Activated naive CD8-positive, alpha-beta T cell treated with anti-CD3 and anti-CD28 coated beads, Interleukin-2, amount 50 U/mL, for 16 hours (primary cell): ENCODE results near the gene CFAP97D2.
"Not testable (repeated sequence)": the region's sequence is repeated elsewhere in the genome, so short reads cannot be mapped to it uniquely, and the experiment has no call there.

ENCODE experiments used
- DNase-seq: peaks from one replicate; pipeline ENCODE4 v3.0.0-alpha.2; 2020; ENCODE audit warnings: low read depth, low spot score

Gene CFAP97D2

DNA sequence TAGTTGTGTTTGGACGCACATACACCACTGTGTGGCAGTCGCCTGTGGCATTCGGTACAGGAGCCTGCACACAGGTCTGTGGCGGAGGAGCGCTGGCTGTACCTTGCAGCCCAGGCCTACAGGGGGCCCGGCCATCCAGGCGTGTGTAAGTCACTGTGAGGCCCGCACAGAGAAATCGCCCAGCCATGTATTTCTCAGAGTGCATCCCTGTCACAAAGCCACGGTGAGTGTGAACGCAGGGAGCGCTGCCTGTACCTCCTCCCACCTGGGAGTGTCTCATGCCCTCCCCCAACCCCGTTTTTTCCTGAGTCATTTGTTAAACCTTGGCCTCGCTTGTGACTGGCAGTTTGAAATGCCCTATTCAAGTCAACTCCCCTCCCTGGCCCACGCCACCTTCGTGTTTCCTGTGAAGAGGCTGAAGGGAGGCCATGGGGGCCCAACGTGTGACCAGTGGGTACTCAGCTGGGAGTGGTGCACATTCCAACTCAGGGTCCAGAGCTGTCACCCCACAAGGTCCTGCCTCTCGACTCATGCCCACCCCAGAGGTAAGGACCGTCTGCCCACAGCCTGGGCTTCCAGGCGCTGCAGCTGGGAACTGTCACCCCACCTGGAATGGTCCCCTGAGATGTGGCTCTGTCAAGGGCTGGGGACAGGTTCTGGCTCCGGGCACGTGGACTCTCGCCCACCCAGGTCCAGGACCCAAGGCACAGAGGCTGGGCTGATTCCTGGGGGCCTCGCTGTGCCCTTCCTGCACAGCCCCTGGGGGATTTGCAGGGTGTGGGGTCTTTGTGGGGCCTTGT is 35.1 kb upstream of the CFAP97D2 start:
- DNase-seq: no peak

DNA sequence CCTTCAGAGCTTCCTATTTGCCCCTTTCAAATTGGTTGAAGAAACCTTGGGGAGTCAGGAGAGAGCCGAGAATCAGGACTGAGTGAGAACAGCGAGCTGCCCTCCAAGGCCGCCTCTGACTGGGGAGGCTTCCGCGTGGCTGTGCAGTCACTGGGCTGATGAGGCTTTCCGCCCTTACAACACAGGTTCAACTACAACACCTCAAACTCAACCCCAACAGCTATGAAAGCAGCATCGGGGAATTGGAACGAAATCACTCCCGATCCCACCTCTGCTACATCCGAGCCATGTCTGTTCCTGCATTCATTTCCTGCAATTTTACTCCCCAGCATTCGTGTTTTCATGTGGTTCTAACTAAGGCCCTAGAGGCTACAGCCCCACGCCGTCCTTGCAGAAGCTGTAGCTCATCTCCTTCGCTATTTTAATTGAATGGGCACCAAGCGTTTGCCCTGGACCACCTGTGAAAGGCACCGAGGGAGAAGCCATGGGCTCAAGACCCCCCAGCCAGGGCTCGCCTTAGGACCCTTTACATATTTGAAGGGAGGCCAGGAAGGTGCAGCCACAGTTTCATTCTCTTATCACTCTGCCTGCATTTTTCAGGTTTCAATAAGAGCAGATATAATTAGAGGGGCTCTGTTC is 34.3 kb upstream of the CFAP97D2 start:
- no peak for DNase-seq

DNA sequence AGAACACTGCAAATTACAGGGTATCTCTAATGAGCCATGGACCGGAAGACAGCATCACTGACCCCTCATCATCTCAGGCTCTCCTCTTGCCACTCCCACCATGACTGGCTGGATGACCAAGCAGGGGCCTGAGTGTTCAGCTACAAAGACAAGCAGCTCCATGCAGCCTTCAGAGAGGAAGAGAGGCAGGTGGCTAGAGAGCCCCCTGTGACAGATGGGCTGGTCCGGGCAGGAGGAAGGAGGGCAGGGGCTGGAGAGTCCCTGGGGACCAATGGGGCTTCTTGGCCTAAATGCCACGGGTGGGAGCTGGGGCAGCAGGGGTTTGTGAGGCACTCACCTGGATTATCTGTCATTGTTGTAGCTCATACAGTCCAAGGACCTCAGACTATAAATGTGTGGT is 33.8 kb upstream of the CFAP97D2 start:
- no peak for DNase-seq

DNA sequence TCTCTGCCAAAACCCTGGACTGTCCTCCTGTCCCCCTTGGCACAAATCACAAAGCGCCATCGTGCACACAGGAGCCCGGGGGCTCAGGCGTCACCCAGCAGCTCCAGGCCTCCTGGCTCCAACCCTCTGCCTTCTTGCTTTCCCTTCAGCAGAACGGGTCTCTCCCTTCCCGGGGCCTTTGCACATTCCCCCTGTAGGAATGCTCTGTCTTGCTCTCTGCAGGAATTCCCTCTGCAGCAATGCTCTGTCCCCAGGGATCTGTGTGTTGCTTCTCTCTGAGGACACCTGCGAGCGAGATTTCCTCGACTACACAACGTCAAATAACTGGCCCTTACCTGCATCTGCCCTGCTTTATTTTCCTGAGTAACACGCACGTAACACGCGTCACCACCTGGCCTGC is 33.3 kb upstream of the CFAP97D2 start:
- DNase-seq: no peak

DNA sequence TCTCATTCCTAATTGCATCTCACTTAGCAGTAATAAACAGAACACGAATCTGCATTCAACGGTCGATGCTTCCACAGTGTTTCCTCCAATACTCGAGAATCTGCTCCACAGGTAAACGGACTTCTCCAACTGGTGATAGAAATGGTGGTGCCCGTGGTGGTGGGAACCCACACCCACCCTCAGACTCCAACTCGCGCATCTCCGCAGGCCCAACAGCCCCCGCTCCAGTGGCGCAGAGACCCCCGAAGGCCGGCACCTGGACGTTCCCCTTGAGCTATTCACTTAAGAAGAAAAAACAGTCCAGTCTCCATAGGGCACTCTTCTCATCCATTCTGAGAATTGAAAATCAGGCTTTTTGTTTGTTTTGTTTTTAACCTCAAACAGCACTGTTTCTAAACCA is 32.9 kb upstream of the CFAP97D2 start:
- no peak for DNase-seq

DNA sequence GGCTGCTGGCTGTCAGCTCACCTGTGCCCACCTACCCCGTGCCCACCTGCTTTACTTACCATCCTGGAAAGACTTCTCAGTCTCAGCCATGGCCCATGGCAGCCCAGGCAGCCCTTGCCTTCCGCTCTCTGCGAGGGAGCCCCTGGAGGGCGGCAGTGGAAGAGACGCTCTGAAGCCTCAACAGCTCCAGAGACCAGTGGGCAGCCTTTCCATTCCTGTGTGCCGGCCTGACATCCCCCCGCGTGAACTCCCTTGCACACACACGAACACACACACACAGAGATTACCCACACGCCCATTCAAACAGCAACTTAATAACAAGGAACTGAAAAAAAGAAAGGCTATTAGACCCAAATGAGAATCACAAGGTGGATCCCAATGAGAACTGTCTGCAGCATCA is 32.4 kb upstream of the CFAP97D2 start:
- DNase-seq: no peak

DNA sequence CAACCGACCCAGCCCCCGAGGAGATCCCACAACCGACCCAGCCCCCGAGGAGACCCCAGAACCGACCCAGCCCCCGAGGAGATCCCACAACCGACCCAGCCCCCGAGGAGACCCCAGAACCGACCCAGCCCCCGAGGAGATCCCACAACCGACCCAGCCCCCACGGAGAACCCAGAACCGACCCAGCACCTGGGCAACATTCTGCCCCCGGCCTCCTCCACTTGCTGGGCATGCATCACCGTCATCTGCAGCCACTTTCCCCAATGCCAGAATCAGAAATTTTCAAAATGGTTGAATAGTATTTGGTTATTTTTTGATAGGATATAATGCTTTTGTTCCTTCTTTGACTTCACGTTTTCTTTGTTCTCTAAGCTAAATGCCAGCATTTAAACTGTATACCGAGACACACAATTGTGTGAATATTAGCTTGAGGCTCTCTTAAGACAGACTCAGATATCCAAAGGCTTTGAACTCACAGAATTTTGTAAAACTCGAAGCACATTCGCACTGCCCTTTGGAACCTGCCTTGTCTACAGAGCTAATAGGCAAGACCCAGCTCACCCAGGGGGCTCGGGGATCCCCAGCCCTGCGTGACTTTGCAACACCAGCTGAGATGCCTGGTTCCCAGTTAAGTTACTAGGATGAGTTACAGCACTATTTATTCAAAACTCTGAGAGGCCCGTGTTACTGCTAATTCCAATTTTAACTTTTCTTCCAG is 31.1 kb upstream of the CFAP97D2 start:
- no peak for DNase-seq

DNA sequence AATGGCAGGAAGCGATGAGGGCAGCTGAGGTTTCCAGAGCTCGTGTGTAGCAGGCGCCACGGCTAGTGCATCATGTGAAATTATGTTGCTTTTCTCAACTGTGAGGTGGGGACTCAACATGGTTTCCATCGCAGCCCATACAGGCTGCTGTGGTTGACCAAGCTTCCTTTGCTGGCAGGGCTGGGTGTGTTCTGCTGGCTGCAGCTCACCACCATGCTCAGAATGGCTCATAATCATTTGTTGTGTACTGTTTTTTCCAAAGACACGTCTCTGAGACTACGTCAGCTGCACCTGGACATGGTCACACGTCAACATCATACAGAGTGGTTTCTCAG is 30.6 kb upstream of the CFAP97D2 start:
- DNase-seq: peak; percentile 54

DNA sequence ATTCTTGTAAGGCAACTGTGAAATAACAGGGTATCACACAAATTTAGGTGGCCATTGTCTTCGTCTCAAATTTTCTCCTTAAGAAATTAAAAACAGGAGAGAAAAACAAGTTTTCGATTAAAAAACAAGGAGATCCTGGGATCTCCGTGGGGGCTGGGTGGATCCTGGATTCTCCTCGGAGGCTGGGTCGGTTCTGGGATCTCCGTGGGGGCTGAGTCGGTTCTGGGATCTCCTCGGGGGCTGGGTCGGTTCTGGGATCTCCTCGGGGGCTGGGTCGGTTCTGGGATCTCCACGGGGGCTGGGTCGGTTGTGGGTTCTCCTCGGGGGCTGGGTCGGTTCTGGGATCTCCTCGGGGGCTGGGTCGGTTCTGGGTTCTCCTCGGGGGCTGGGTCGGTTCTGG is 30.2 kb upstream of the CFAP97D2 start:
- not testable (repeated sequence) for DNase-seq

DNA sequence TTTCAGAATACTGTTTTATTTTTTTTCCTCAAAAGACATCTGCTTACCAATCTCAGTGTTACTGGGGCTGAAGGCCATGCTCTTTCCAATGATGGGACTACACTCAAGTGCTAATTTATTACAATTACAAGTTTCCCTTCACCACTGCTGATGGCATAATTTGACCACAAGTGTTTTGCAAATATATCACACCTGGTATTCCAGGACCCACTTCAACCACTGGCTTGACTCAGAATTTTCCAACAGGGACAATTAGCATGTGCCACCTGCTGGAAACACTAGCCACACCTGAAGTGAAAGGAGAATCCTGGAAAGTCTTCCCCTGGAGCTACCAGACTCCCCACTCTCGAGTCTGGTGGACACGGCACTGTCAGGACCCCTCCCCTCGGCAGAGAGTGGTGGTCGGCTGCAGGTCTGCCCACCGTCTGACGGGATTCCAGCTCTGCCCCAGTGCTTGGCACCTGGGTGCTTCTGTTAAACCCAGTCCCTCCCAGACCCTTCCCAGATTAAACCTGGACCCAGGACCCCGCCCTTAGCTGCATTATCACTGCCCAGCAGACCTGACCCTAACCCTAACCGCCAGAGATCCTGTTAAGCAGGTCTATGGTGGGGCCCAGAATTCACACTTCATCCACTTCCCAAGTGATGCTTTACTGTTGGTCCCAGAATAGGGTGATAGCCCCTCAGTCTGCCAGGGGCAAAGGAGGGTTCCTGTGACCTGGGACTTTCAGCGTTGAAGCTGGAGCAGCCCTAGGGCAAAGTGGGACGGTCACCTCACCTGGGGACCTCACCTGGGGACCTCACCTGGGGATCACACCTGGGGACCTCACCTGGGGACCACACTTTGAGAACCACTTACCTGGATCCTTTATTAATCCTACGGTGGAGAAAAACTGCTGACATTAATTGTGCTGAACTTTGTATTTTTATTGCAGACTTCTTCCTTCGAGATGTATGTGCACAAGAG is 29.0 kb upstream of the CFAP97D2 start:
- no peak for DNase-seq

DNA sequence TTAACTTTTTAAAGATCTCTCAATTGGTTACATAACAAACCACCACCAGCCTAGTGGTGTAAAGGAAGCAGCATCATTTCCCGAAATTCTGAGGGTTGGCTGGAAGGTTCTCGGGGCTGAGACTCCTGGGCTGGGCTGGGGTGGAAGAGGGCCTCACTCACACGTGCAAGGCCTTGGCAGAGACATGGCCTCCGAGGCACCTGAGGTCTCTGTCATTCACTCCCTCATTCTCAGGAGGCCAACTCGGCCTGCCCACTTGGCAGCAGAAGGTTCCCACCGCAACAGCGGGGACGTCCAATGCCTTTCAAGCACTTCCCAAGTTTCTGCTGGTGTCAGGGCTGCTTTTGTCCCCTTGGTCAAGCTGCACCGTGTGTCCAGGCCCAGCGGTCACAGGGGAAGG is 28.0 kb upstream of the CFAP97D2 start:
- no peak for DNase-seq

DNA sequence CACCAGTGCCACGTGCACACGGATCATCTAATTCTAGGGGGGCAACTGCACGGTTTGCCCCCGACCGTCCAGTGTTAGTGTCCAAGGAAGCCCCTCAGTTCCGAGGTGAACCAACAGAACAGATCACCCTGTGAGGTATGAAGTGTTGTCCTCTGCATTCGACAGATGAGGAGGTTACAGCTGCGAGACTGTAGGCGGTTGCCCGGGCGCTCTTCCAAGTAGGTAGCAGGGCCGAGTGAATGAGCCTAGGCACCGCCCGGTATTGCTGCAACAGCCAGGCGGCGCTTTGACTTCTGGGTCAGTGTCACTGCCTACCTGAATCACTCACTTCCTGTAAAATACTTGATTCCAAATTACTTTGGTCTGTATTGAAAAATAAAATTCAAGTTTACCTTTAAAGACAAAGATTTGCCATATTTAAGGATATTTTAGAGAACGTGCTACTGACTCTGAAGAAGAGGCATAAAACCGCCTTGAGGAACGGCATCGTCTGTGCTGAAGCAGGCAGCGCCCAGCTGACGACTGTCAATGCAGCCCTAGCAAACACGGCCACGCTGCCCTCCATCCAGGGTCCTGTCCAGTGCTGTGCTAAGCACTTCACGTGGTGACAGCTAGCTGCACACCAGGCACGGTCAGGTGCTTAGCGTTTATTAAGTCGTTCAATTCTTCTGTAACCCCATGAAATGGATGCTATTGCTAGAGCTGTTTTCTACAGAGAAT is 27.3 kb upstream of the CFAP97D2 start:
- DNase-seq: no peak

DNA sequence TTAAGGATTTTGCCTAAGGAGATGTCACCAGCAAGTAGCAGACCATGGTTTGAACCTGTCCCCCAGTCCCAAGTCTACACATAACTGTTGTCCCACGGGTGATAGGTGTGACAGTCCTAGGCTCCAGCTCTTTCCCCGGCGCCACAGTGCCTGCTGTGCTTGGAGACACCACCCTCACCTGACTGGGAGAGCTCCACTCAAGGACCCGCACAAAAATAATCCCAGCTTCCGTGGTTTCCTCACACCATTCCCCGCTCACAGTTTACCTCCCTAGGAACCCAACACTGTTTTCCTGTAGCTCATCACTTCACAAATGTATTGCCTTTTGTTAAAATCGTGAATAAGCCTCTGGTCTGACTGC is 26.8 kb upstream of the CFAP97D2 start:
- DNase-seq: no peak

DNA sequence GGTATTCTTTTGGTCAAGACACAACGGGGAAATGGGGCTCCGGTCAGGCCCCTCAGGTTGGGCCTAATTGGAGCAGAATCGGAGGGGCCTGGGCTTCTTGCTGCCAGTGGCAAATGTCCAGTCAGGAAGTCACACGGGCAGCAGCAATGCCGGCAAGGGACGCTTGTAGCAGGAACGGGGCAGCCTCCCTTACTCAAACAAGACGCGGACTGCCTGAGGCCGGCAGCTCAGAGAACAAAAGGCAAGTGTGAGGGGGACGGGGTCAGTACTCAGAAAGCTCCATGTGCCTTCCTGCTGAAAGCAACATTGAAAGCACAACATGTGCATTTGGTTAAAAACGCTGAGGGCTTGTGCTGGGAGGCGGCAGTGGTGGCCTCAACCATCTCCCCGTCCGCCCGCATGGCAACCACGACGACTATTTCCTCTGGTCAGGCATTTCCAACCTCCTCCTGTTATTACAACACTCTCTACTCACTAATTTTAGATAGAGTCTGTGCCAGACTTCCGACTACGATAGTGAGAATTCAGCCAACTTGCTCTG is 26.2 kb upstream of the CFAP97D2 start:
- no peak for DNase-seq

DNA sequence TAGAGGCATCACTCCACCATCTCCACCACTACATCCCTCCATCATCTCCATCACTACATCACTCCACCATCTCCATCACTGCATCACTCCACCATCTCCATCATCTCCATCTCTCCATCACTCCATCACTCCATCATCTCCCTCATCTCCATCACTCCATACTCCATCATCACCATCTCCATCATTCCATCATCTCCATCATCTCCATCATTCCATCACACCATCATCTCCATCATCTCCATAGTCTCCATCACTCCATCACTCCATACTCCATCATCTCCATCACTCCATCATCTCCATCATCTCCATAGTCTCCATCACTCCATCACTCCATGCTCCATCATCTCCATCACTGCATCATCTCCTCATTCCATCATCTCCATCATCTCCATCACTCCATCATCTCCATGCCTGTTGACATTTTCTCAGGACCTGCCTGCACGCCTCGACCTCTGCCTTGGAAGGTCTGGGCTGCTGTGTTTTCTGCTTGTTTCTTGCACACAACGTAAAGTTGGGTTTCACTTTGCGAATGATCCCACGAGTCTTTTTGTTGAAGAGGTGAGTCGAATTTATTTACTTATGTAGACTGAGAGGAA is 25.5 kb upstream of the CFAP97D2 start:
- DNase-seq: no peak

DNA sequence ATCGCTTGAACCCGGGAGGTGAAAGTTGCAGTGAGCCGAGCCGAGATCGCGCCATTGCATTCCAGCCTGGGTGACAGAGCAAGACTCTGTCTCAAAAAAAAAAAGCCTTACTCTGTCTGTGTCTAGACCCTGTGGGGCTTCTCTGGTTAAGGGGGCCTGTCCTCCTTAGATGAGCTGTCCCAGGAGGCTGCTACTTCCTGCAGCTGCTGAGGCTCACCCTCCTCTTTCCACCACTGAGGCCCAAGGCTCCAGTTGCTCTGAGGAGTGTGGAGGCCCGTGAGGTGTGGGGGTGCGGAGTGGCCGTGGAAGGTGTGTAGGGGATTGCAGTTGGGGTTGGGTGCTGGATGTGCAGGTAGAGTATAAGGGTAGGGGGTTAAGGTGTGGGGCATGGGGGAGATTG is 24.6 kb upstream of the CFAP97D2 start:
- DNase-seq: no peak

DNA sequence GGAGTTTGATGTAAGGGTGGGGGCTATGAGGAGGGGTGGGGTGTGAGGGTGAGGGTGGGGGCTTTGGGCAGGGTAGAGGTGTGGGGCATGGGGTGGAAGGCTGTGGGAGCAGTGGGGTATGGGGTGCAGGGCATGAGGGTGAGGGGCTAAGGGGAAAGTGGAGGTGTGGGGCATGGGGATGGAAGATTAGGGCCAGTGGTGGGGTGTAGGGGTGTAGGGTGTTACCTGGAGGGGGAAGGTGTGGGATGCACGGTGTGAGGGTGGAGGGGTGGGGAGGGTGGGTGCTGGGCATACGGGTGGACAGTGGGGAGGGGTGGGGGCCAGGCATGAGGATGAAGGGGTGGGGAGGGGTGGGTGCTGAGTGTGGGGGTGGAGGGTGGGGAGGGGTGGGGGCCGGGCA is 23.7 kb upstream of the CFAP97D2 start:
- DNase-seq: no peak

DNA sequence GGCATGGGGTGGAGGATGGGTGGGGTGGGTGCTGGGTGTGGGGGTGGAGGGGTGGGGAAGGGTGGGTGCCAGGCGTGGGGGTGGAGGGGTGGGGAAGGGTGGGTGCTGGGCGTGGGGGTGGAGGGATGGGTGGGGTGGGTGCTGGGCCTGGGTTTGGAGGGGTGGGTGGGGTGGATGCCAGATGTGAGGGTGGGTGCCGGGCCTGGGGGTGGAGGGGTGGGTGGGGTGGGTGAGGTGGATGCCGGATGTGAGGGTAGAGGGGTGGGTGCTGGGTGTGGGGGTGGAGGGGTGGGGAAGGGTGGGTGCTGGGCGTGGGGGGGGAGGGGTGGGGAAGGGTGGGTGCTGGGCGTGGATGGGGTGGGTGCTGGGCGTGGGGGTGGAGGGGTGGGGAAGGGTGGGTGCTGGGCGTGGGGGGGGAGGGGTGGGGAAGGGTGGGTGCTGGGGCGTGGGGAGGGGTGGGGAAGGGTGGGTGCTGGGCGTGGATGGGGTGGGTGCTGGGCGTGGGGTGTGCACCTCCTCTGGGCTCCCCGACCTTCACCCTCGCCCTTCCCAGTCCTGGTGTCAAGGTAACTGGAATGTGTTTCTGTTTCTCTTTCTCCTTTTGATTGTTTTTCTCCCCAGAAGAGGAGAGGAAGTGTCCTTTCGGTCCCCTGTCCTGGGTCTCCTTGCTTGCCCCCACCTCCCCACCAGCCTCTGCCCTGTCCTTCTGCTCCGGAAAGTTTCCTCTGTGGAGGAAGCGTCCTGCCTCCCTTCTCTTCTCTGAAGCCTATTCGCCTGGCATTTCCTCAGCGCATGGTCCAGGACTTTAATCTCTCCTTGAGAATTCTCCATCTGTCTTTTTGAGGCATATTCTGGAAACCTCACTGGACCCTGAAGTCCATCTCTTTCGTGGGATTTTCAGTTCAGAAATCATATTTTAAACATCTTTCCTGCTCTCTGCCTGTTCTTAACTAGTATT is 22.9 kb upstream of the CFAP97D2 start:
- DNase-seq: no peak

DNA sequence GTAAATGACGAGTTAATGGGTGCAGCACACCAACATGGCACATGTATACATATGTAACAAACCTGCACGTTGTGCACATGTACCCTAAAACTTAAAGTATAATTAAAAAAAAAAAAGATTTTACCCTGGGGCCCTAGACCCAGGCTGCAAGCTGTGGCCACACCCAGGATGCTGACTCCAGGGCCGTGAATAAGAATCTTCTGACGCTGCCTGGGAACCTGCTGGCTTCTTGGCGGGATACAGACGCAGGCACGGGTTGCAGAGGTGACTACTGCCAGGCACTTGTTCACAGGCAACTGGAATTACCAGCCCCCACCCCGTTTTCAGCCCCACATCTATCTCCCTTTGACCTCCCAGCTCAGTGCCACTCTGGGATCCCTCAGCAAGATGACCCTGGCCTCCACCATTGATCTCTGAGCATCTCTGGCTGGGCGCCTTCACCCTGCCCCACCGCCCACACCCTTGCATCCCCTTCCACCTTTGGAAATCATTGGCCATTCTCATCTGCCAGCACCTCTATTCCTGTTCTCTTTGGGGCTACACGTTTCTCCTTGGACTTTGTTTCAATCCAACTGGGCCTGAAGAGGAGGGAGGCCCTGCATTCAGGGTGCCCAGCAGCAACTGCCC is 21.1 kb upstream of the CFAP97D2 start:
- no peak for DNase-seq
